ENCODE measurements around the gene PDE1C. TPM values are rescaled to one million over a fixed set of nuclear protein-coding genes. Genes with fewer than 3 reads are reported as not detected.
"Not testable (repeated sequence)": the region's sequence is repeated elsewhere in the genome, so short reads cannot be mapped to it uniquely, and the experiment has no call there.

PDE1C gene
- total and polyA plus RNA-seq, 9 donors, result 4.8 to 20.0 (median 11.8) TPM

DNA sequence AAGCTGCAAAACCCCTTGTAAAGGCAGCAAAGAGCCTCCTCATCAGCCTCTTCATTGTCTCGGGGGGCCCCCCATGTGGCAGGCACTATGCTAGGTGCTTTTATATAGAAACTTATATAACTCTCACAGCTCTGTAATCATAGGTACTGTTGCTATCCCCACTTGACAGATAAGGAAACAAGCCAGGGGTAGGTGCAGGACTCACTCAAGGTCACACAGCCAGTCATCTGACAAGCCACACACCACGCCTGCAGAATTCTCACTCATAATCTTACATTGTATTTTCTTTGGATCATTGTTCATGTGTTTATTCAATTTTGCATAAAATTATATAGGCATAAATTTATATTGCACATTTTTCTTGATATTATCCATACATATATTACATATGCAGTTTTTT lies 217.7 kb downstream of the PDE1C start:
- no peak overlapping the region for H3K4me3 ChIP-seq
- WGBS, 3 donors, result 72 to 81% (median 78%) methylated on average over 2 of the region's 2 CpGs
- H3K4me1 ChIP-seq (ENCODE audit: insufficient read depth), result no peaks in the 10 kb centered on the region
- no peak for DNase-seq
- no peaks in the 10 kb centered on the region for H3K36me3 ChIP-seq
- intact Hi-C loops (cut with DNase I), result no loop called here
- H3K27ac ChIP-seq, result no peak overlapping the region
- H3K27me3 ChIP-seq, result no peaks in the 10 kb centered on the region
- TF ChIP-seq EP300 (IDR thresholded peaks at IDR 0.05) (no peak), POLR2A (IDR thresholded peaks at IDR 0.05) (no peak)
- no peaks in the 10 kb centered on the region for H3K9me3 ChIP-seq

DNA sequence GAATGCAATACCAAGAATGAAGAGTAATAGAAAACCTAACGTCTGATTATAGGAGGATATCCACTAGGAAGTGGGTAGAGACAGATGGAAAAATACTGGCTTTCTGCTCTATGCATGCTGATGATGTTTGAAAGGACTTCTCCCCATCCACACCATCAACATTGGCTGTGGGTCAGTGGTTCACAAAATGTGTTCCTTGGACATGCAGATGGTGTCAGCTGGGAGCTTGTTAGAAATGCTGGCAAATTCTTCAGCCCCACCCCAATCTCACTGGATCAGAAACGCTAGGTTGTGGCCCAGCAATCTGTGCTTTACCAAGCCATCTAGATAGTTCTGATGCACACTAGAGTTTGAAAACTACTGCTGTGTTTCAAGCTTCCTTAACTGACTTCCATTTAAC lies 219.1 kb downstream of the PDE1C start:
- 67 to 76% (median 72%) methylated on average over 2 of the region's 2 CpGs for WGBS, 3 donors

DNA sequence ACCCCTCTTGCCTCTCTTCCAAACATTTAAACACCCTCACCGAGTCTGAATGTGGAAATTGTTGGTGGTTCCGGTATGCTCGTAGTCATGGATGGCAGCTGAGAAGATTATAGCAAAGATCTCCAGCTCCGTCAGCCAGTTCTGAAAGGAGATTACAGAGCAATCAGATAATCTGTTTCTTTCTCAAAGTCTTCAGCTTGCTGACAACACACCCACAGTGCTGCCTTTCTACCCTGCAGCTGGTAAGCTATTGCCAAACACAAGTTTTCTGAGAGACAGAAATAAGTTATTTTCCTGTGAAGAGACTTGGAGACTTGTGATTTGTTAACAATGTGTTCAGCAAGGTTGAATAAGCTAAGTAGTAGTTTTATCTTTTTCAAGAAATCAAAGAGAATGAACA lies 219.6 kb downstream of the PDE1C start:
- Histone ChIP-seq H3K36me3 (no peaks in the 10 kb centered on the region), H3K4me1 (ENCODE audit: insufficient read depth) (no peaks in the 10 kb centered on the region), H3K27ac (no peak overlapping the region), H3K9me3 (no peaks in the 10 kb centered on the region), H3K4me3 (no peak overlapping the region), H3K27me3 (no peaks in the 10 kb centered on the region)
- WGBS, 3 donors, result 88 to 93% (median 90%) methylated on average over 4 of the region's 4 CpGs
- no peak for DNase-seq
- intact Hi-C loops (cut with DNase I), result no loop called here
- TF ChIP-seq EP300 (IDR thresholded peaks at IDR 0.05), result no peak
- TF ChIP-seq, protein P1, sequence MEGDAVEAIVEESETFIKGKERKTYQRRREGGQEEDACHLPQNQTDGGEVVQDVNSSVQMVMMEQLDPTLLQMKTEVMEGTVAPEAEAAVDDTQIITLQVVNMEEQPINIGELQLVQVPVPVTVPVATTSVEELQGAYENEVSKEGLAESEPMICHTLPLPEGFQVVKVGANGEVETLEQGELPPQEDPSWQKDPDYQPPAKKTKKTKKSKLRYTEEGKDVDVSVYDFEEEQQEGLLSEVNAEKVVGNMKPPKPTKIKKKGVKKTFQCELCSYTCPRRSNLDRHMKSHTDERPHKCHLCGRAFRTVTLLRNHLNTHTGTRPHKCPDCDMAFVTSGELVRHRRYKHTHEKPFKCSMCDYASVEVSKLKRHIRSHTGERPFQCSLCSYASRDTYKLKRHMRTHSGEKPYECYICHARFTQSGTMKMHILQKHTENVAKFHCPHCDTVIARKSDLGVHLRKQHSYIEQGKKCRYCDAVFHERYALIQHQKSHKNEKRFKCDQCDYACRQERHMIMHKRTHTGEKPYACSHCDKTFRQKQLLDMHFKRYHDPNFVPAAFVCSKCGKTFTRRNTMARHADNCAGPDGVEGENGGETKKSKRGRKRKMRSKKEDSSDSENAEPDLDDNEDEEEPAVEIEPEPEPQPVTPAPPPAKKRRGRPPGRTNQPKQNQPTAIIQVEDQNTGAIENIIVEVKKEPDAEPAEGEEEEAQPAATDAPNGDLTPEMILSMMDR (IDR thresholded peaks at IDR 0.05), result no peak
- TF ChIP-seq POLR2A (IDR thresholded peaks at IDR 0.05), result no peak

More for the DNA sequence above, 219.1 kb downstream of the PDE1C start:
- Histone ChIP-seq H3K4me3 (no peak overlapping the region), H3K9me3 (no peaks in the 10 kb centered on the region), H3K4me1 (ENCODE audit: insufficient read depth) (no peaks in the 10 kb centered on the region), H3K36me3 (no peaks in the 10 kb centered on the region), H3K27me3 (no peaks in the 10 kb centered on the region), H3K27ac (no peak overlapping the region)
- intact Hi-C loops (cut with DNase I), result no loop called here
- TF ChIP-seq POLR2A (IDR thresholded peaks at IDR 0.05) (no peak), EP300 (IDR thresholded peaks at IDR 0.05) (no peak)
- TF ChIP-seq, protein P1 (IDR thresholded peaks at IDR 0.05), result no peak
- DNase-seq, result no peak

DNA sequence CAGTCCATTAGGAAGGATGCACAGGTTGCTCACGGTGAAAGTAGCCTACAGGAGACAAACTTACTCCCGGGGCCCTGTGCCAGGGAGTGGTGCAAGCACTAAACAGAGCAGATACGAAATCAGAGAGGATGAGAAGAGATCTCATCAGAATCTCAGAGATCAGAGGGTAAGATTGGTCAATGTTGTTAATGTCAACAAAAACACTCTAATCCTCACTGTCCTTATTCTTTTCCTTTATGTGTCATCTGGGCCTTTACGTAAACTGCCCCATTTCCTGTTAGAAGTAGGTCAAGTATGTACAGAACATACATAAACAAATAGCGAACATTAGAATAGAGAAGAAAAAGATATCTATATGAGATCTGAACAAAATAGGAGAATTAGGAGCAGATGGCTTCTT lies 220.1 kb downstream of the PDE1C start:
- WGBS, 3 donors, result 86 to 88% (median 87%) methylated on average over 5 of the region's 5 CpGs
- H3K27me3 ChIP-seq, result no peaks in the 10 kb centered on the region
- H3K27ac ChIP-seq, result no peak overlapping the region
- no peaks in the 10 kb centered on the region for H3K9me3 ChIP-seq
- TF ChIP-seq EP300 (IDR thresholded peaks at IDR 0.05) (no peak), POLR2A (IDR thresholded peaks at IDR 0.05) (no peak)
- TF ChIP-seq, protein P1 (IDR thresholded peaks at IDR 0.05), result no peak
- intact Hi-C loops (cut with DNase I), result no loop called here
- H3K36me3 ChIP-seq, result no peaks in the 10 kb centered on the region
- no peaks in the 10 kb centered on the region for H3K4me1 ChIP-seq (ENCODE audit: insufficient read depth)
- DNase-seq, result no peak
- H3K4me3 ChIP-seq, result no peak overlapping the region

DNA sequence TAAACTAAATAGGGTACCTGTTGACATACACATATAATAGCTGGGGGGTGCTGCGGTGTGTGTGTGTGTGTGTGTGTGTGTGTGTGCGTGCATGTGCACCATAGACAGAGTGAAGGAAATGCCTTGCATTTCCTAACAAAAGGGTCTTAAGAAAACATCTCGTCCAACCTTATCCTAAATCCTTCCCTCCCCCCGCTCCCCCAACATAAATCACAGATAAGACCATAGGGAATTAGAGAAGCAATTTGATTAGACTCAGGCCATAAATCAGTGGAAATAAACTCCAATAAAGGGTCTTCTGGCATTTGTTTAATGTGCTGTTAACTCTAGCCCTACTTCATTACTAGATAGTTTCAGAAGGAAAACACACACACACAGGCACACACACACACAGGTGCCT lies 234.7 kb downstream of the PDE1C start:
- TF ChIP-seq EP300 (IDR thresholded peaks at IDR 0.05) (no peak), POLR2A (IDR thresholded peaks at IDR 0.05) (no peak)
- TF ChIP-seq, protein P1 (IDR thresholded peaks at IDR 0.05), result no peak
- Histone ChIP-seq H3K4me1 (ENCODE audit: insufficient read depth) (no peaks in the 10 kb centered on the region), H3K9me3 (no peaks in the 10 kb centered on the region), H3K4me3 (no peak overlapping the region), H3K27me3 (no peaks in the 10 kb centered on the region), H3K36me3 (no peaks in the 10 kb centered on the region), H3K27ac (no peak overlapping the region)
- WGBS, 3 donors, result 22 to 34% (median 32%) methylated on average over 4 of the region's 4 CpGs
- intact Hi-C loops (cut with DNase I), result no loop called here
- no peak for DNase-seq

DNA sequence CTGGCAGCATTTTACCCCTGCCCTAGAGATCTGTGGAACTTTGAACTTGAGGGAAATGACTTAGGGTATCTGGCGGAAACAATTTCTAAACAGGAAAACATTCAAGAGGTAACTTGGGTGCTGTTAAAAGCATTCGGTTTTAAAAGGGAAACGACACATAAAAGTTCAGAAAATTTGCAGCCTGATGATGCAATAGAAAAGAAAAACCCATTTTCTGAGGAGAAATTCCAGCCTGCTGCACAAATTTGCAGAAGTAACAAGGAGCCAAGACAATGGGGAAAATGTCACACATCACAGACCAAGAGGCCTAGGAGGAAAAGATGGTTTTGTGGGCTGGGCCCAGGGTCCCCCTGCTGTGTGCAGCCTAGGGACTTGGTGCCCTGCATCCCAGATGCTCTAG lies 236.6 kb downstream of the PDE1C start:
- 83 to 93% (median 86%) methylated on average over 3 of the region's 3 CpGs for WGBS, 3 donors
- H3K9me3 ChIP-seq; H3K27me3 ChIP-seq; H3K36me3 ChIP-seq; DNase-seq; H3K4me3 ChIP-seq; H3K27ac ChIP-seq; H3K4me1 ChIP-seq (ENCODE audit: insufficient read depth); intact Hi-C loops (cut with DNase I): not testable (repeated sequence)

All from ovary (tissue), 9 donors.